ENCODE data around the gene SLC22A12. TPM values are rescaled to one million over a fixed set of nuclear protein-coding genes. Genes with fewer than 3 reads are reported as not detected.

SLC22A12 gene
- total and polyA plus RNA-seq, 2 donors (not counting 3 experiments of a cell fraction or from before 2014, with no cell fraction given): not detected

DNA sequence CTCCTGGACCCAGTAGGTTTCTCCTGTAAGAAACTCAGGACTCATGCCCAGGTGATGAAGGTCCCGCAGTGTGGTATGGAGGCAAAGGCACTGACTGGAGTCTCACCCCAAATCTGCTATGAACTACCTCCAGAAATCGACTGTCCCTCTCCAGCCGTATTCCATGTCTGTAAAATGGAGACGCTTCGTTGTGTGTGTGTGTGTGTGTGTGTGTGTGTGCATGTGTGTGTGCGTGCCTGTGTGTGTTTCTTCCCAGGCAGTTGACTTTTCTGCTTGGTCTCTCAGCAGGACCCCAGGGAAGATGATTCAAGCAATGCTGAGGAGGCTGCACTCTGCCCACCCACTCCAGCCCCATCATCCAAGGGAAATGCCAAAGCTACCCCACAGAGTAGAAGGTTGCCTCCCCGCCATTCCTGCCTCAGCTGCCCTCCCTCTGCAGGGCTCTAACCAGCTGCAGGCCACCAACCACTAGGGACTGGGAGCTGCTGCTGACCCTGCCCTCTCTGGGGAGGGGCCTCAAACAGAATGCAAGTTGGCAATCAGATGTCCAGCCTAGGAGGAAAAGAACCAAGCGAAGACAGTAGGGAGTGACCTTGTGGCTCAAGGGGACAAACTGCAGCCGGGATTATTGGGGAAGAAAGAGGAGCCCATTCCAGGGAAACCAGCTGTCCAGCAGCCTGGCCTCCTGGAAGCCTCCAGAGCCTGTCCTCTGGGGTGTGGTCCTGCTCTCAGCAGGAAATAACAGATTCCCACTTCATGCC, 56.2 kb downstream of the SLC22A12 start:
- peaks cover 27 to 33% of the 10 kb centered on the region in 2 experiments for H3K27me3 ChIP-seq (ENCODE audit: control insufficient read depth in 2 of 2, insufficient read depth in 2 of 2, low read length in 2 of 2)
- H4K20me1 ChIP-seq (replicated peaks; ENCODE audit: control insufficient read depth, extremely low read depth, insufficient read depth, low read length): no peaks in the 10 kb centered on the region
- H3K9me1 ChIP-seq (replicated peaks; ENCODE audit: control insufficient read depth, extremely low read depth, insufficient read depth, low read length): no peaks in the 10 kb centered on the region
- H3K27ac ChIP-seq (ENCODE audit: insufficient read depth, low read depth, low read length): no peak overlapping the region
- no peak for DNase-seq (ENCODE audit: low read depth, low spot score)
- no peak overlapping the region for H3K4me3 ChIP-seq (replicated peaks in 1 of 3; ENCODE audit: insufficient read depth in 1 of 3, low read depth in 1 of 3, low read length in 3 of 3)
- no peak overlapping the region for H3K9ac ChIP-seq (replicated peaks; ENCODE audit: extremely low read depth, insufficient read depth, low read length)
- dilution Hi-C loops (cut with MboI; ENCODE audit: extremely low pct_ligation_motif_present, low sequenced_read_pairs): loop anchor here (25.0 kb wide), 1 partner anchor 135 kb away; no protein-coding TSS in a partner anchor
- CTCF ChIA-PET: interaction anchor here (1.8 to 9.5 kb wide), 4 partner anchors 89 to 196 kb away, joined by 5 to 143 read pairs (median 72); no protein-coding TSS in a partner anchor
- FAIRE-seq: no peak
- no peaks in the 10 kb centered on the region for H3K4me1 ChIP-seq (ENCODE audit: control insufficient read depth, extremely low read depth, insufficient read depth, low read length)
- TF ChIP-seq GATA2 (IDR thresholded peaks at IDR 0.05; ENCODE audit: insufficient read depth, insufficient read length, low read depth, low read length) (no peak), POLR2A (IDR thresholded peaks at IDR 0.05; ENCODE audit: low read depth, low read length) (no peak), MYC (IDR thresholded peaks at IDR 0.05; ENCODE audit: low read depth, low read length) (no peak), POLR2AphosphoS5 (IDR thresholded peaks at IDR 0.05; ENCODE audit: insufficient read depth, low read depth, low read length) (no peak), JUN (IDR thresholded peaks at IDR 0.05; ENCODE audit: borderline replicate concordance, insufficient read depth, insufficient read length, low read depth) (no peak)
- TF ChIP-seq, protein P1, sequence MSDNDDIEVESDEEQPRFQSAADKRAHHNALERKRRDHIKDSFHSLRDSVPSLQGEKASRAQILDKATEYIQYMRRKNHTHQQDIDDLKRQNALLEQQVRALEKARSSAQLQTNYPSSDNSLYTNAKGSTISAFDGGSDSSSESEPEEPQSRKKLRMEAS (IDR thresholded peaks at IDR 0.05; ENCODE audit: insufficient read depth, insufficient read length): no peak
- intact Hi-C loops (cut with micrococcal nuclease): no loop called here
- no peaks in the 10 kb centered on the region for H3K9me3 ChIP-seq (replicated peaks; ENCODE audit: control insufficient read depth, insufficient read depth, low read length)
- POLR2A ChIA-PET: no interaction called here
- H3K79me2 ChIP-seq (ENCODE audit: control insufficient read depth, insufficient read depth, low read length): no peaks in the 10 kb centered on the region
- no peak overlapping the region for H3K4me2 ChIP-seq (ENCODE audit: insufficient read depth, low read length)
- no peaks in the 10 kb centered on the region for H3K36me3 ChIP-seq (ENCODE audit: control insufficient read depth in 2 of 2, extremely low read depth in 1 of 2, insufficient read depth in 2 of 2, low read length in 2 of 2)
- no TSS peak for BruUV-seq (replicated peaks)
- H2AFZ ChIP-seq (ENCODE audit: low read depth, low read length): no peak overlapping the region

DNA sequence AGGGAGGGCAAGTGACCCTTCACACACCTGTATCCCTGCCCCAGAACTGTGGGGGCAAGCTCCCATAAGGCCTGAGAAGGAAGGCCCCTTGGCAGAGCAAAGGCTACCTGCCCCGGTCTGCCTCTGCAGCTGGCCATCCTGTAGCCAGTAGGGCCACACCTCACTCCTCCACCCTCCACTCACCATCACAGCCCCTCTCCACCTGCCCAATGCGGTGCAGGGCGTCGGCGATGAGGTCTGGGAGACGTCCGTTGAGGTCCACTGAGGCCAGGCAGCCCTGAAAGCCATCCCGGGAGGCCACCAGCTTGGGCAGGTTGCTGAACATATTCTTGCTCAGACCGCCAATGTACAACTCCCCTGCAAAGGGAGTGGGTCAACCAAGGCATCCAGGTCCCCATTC, 57.5 kb downstream of the SLC22A12 start:
- Histone ChIP-seq H3K79me2 (ENCODE audit: control insufficient read depth, insufficient read depth, low read length) (no peaks in the 10 kb centered on the region), H3K4me2 (ENCODE audit: insufficient read depth, low read length) (no peak overlapping the region), H3K4me1 (ENCODE audit: control insufficient read depth, extremely low read depth, insufficient read depth, low read length) (no peaks in the 10 kb centered on the region), H3K9me3 (replicated peaks; ENCODE audit: control insufficient read depth, insufficient read depth, low read length) (no peaks in the 10 kb centered on the region), H3K27ac (ENCODE audit: insufficient read depth, low read depth, low read length) (no peak overlapping the region), H3K27me3 (ENCODE audit: control insufficient read depth in 2 of 2, insufficient read depth in 2 of 2, low read length in 2 of 2) (peaks cover 18 to 27% of the 10 kb centered on the region in 2 experiments), H3K4me3 (replicated peaks in 1 of 3; ENCODE audit: insufficient read depth in 1 of 3, low read depth in 1 of 3, low read length in 3 of 3) (no peak overlapping the region), H3K9ac (replicated peaks; ENCODE audit: extremely low read depth, insufficient read depth, low read length) (no peak overlapping the region), H2AFZ (ENCODE audit: low read depth, low read length) (no peak overlapping the region), H3K36me3 (ENCODE audit: control insufficient read depth in 2 of 2, extremely low read depth in 1 of 2, insufficient read depth in 2 of 2, low read length in 2 of 2) (no peaks in the 10 kb centered on the region), H3K9me1 (replicated peaks; ENCODE audit: control insufficient read depth, extremely low read depth, insufficient read depth, low read length) (no peaks in the 10 kb centered on the region), H4K20me1 (replicated peaks; ENCODE audit: control insufficient read depth, extremely low read depth, insufficient read depth, low read length) (no peaks in the 10 kb centered on the region)
- intact Hi-C loops (cut with micrococcal nuclease) (no loop called here), dilution Hi-C loops (cut with MboI; ENCODE audit: extremely low pct_ligation_motif_present, low sequenced_read_pairs) (loop anchor here (25.0 kb wide), 1 partner anchor 136 kb away; no protein-coding TSS in a partner anchor)
- BruUV-seq (replicated peaks): no TSS peak
- FAIRE-seq (no peak), DNase-seq (ENCODE audit: low read depth, low spot score) (no peak)
- CTCF ChIA-PET: interaction anchor here (1.1 to 9.5 kb wide), 7 partner anchors 47 to 197 kb away, joined by 3 to 143 read pairs (median 5); no protein-coding TSS in a partner anchor
- no peak for TF ChIP-seq POLR2AphosphoS5 (IDR thresholded peaks at IDR 0.05; ENCODE audit: insufficient read depth, low read depth, low read length)
- TF ChIP-seq, protein P1 (IDR thresholded peaks at IDR 0.05; ENCODE audit: insufficient read depth, insufficient read length): no peak
- no peak for TF ChIP-seq JUN (IDR thresholded peaks at IDR 0.05; ENCODE audit: borderline replicate concordance, insufficient read depth, insufficient read length, low read depth)
- TF ChIP-seq MYC (IDR thresholded peaks at IDR 0.05; ENCODE audit: low read depth, low read length): no peak
- POLR2A ChIA-PET: no interaction called here
